NCI-H2171 treated with DMSO at 0.1 percent for 48 hours (cell line): ENCODE measurements around the gene COL25A1.
"Not testable (repeated sequence)": the region's sequence is repeated elsewhere in the genome, so short reads cannot be mapped to it uniquely, and the experiment has no call there.

Source experiments
- DNase-seq: peaks from one replicate; lab custom pipeline; 2025; lab: John Stamatoyannopoulos, UW

The COL25A1 gene

DNA sequence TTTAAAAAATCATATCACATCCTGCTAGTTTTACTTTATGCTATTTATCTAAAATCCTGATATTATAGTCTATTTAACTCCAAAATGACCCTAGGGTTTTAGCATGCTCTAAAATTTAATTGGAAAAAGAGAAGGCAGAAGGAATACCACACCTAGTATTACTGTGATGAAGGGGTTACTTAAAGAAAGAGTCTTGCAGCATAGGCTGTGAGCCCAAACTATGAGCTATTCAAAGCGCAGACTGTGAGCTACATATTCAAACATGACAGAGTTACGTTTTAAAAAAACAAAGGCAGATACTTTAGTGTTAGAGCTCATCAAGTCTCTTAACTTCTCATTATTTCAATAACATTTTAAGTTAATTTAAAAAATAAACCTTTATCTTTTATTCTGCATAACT, 291.9 kb downstream of the COL25A1 start:
- DNase-seq: no peak

DNA sequence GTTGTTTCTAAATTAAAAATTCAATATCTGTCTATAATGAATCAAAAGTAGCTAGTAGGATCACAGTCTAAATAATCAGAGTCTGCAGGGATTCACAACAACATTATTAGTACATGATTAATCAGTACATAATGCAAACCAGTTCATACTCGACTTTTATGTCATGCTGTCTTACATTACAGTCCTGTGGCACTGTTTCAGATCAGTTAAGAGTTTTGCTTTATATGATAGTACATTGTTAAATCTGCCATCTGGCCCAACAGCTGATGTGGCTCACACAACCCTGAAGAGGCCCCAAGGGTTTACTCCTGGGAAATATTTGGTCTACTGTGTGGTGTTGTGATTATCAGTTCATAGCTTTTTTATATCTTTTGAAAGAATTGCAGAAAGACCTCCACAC, 292.5 kb downstream of the COL25A1 start:
- peak; percentile 88 for DNase-seq

DNA sequence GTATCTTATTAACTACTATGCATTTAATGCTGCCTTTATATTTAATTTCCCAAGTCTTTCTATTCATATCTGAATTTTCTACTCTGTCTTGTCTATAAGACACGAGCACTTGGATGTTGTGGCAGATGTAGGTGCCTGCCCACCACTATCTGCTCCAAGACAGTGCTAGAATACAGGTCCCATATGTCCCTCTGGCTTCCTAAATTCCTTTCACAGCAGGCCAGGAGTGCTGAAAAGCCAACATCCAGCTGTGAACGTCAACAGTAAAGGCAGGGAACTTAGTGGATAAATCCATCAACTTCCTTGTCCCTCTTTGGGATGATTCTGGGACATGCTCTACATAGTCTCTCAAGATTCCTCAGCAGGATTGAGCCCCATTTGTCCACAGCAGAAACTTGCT, 294.5 kb downstream of the COL25A1 start:
- DNase-seq: no peak

DNA sequence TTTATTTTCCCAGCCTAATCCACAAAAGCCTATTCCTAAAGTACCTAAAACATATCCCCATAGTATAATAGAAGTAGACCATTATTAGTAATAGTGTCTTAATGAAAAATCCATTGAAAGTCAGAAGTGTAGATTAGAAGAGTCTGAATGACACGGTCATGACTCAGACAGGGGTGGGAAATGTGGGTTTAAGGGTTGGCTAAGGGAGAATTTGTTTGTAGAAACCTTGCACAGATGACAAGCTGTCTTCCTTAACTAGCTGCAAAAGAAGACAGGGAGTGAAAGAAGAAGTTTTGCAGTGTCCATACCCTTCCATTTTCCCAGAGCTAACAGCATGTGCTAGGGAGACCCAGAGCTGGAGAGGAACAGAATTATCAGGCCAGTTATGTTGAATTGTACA, 296.9 kb downstream of the COL25A1 start:
- no peak for DNase-seq

DNA sequence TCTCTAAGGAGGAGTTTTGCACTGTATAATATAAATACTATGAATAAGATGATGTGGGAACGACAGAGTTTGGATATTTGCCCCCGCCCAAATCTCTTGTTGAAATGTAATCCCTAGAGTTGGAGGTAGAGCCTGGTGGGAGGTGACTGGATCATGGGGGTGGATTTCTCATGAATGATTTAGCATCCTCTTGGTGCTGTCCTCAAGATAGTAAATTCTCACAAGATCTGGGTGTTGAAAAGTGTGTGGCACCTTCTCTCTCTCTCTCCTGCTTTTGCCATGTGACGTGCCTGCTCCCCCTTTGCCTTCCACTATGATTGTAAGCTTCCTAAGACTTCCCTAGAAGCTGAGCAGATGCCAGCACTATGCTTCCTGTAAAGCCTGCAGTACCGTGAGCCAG, 298.0 kb downstream of the COL25A1 start:
- DNase-seq: no peak

DNA sequence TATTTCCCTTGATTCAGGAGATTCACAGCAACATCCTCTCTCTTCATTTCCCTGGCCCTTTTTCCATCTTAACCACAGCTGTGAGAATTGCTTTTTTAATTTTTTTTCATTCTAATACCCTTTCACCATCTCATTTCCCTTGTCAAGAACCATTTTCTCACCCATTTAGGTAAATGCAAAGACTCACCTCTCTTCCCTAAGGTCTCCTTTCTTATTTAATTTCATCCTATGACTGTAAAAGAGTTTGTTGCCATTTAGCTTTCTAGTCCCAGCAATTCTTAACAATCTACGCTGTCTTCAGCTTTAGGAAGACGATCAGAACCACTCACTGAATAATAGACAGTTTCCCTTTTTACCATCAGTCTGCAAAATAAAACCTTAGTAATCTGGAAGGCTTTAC, 298.5 kb downstream of the COL25A1 start:
- no peak for DNase-seq

DNA sequence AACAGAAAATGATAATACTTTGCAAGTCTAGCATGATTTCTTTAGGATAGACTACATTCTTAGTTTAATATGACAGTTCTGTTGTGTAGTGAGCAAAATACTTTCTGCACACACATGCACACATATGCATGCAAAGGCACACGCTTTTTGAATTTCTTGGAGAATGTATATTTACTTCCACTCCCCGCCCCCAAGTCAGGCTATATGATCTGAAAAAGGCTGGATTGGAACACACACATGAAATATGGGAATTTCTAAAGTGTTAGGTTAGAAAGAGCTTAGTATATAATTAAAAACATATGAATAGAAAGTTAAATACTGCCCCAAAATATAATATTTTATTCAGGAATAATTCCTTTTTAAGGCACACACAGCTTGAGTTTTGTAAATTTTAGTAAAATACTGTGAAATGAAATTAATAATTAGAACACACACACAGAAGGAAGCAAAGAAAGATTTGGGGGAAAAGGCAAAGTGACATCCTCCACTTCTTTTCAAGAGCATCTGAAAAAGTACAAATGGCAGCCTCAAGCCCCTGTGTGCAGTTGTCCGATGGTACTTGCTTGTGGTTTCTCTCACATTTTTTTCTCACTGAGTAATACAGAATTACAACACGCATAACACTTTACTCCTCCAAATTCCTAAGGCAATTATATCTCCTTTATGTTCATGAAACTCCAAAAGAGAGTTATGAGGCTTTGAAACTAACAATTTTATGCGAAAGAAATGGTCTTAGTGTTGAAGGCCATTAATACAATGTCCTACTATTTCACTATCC, 310.7 kb downstream of the COL25A1 start:
- no peak for DNase-seq

DNA sequence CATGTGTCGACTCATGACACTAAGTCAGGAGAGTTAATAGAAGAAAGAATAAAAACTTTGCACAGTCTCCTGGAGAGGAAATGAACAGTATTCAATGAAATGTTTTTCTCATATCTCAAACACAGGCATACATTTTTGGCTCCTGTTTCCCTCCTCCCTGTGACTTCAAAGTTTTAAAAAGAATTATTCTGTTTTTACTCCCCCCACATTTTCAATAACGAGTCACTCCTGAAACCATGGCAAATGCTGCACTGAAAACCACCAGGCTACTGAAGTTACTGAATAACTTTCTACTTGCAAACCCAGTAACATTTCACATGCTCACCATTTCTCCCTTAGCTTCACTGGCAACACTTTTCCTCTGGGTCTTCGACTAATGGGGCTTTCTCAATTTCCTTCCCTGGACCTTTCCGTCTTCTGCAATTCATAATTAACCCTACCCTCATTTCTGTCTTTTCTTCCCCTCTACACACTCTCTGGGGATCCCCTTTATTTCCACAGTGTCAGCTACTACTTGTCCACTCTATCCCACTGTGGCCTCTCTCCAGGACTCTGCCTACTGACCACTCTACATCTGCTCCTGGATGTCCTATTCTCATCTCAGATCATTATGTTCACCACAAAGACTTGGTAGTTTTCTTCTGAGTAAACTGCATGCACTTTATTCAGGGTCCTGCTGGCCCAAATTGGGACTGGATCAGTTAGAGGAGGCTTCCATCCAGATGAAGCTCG, 313.8 kb downstream of the COL25A1 start:
- no peak for DNase-seq

DNA sequence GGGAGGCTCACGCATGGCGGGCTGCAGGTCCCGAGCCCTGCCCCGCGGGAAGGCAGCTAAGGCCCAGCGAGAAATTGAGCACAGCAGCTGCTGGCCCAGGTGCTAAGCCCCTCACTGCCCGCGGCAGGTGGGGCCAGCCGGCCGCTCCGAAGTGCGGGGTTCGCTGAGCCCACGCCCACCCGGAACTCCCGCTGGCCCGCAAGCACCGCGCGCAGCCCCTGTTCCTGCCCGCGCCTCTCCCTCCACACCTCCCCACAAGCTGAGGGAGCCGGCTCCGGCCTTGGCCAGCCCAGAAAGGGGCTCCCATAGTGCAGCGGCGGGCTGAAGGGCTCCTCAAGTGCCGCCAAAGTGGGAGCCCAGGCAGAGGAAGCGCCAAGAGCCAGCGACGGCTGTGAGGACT, 318.0 kb downstream of the COL25A1 start:
- DNase-seq: not testable (repeated sequence)

DNA sequence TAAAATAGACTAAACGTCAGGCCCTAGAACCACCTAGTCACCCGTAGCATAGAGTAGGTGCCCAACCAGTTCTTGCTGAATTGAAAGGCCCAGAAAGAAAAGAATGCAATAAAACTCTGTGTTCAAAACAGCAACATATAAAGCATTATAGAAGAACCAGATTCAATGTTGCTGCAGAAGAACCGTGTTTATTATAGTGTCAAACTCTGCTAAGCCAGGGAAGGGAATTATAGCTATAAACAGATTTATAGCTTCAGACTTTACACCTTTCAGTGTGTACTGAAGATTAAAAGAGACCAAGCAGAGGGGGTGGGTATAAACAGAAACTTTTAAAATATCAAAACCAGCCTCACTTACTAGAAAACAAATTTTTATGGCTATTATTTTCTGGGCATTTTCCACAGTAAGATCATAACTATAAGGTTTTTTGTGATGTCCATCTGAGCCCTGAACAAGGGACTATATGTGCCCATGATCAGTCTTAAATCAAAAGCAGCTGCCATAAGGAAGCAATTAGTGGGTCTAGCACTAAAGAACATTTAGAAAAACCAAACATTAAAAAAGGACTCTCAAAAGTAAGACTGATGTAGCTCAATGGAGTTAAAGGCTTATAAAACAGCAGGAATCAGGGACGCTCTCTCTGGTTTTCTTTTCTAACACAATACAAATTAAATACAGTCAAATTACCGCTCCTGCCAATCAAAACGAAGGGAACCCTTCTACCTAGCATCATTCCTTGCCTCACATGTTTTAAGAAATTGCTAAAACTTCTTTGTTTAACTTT, 319.9 kb downstream of the COL25A1 start:
- DNase-seq: no peak

DNA sequence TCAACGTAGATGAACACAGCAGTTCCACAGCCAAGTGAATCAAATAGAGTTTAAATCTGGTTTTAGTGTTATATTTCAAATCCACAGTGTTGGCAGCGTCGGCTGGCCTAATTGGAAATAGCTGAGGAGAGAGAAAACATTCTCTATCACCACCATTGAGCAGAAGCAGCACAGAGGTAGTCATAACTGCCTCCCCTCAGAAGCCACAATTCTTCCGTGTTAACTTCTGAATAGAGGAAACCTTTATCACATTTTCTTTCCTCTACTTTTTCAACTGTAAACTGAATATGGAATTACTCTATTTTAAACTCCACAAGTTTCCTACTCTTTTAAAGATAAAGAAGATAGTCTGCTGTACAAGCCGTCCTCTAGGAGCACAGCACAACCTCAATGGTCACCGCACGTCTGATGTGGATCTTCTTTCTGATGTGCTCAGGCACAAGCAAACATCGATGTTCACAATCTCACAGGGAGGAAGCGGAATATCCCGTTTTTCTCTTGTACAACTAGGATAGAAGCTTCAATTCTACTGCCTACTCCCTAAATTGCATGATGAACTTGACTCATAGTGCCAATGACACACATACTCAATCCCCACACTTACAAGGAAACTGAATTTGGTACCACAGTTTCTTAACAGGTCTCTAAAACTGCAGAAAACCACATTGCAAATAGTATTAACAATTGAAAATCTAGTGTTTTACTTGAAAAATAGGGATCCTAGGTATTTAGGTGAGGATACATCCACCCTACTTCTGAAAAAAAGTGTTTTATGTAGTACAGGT, 321.8 kb downstream of the COL25A1 start:
- no peak for DNase-seq

DNA sequence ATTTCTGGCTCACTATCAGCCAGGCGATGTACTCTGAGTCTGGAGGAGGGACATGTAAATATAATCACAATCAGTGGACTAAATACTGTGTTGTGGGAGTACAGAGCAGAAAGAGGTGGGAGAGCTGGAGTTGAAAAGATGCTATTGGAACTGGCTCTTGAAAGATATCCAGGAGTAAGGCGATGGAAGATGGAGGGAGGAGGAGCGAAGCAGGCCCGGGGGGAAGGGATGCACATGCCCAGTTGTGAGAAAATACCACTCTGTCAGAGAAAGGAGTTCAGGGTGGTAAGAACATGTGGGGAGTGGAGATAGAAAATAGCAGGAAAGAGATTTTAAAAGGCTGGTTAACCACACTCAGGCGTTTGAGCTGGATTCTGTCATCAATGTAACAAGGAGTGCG, 322.7 kb downstream of the COL25A1 start:
- no peak for DNase-seq

DNA sequence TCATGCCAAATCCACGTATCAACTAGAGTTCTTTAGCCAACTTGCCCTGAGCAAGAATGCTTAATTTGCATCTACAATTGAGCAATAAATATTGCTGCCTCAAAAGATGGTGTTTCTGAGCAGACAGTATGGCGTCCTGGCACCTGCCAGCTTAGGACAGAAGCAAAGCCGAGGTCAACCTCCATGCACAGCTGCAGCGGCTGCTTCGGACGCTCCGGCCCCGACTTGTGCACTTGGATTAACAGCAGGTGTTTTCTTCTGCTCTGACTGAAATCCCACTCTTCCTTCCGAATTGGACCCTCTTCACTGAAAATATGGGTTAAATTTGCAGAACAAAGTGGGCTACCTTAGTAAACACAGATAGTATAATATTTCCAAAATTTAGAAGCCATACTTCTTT, 324.4 kb downstream of the COL25A1 start:
- no peak for DNase-seq

DNA sequence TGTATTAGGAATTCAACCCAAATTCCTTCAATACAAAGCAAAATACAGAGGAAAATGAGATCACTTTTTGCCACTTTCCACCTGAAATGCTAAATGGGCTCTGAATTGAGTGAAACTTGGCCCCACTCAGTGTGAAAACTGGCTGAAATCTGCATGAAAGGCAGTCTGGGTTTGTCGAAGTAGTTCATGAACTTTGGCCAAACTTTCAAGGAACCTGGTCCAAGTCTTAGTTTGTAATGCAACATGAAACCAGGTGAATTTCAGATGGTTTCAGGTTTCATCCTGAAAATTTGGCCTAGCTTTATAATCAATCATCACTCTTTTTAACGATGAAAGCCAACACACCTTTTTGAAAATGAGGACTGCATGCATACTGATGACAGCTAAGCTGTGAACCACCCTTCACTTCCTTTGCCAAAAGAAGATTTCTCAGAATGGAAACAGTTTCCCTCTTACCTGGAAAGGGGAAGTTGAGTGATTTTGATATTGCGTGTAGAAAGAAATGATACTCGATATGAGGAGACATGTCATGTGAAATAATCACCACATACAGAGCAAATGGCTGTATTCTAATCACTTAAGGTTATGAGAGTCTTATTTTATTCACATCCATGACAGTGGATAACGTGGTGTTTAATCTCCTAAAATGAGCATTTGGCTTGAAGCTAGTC, 329.7 kb downstream of the COL25A1 start:
- DNase-seq: no peak

DNA sequence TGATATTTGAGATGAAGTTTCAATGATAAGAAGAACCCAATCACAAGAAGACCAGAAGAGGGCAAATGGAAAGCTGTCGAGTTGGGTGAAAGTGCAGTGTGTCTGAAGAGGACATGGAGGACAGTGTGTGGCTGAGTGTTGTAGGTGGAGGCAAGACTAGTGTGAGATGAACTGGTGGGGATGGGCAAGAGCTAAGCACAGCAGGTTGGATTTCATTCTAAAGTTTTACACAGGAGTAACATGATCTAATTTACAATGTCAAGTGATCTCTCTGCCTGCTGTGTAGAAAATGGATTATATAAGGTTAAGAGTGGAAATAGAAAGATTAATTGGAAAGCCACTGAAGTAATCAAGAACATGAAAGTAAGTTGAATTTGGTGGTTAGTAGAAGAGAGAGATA, 331.0 kb downstream of the COL25A1 start:
- DNase-seq: no peak

DNA sequence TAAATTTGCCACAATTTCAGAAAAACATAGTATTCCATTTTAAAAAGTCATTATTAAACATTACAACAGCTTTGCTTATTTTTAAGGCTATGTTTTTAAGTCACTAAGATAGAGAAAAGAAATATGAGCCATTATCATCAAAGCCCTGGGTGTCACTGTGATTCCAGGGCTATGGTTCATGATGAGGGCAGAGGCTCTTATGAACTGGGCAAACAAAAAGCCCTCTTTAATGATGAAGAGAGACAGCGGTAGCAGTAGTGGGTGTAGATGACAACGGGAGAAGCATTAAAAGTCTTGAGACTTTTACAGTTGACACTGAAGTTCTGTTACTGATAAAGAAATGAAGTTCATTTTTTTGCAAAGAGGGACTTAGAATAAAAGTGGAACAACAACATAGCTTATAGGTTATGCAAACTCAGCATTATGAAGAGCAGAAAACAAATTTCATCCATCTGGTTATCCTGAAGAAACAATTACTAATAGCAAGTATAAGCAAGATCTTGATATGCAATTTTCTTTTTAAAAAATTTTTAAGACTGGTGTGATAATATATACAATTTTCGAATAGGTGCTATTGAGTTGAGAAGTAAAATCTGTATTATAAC, 336.9 kb downstream of the COL25A1 start:
- DNase-seq: no peak

DNA sequence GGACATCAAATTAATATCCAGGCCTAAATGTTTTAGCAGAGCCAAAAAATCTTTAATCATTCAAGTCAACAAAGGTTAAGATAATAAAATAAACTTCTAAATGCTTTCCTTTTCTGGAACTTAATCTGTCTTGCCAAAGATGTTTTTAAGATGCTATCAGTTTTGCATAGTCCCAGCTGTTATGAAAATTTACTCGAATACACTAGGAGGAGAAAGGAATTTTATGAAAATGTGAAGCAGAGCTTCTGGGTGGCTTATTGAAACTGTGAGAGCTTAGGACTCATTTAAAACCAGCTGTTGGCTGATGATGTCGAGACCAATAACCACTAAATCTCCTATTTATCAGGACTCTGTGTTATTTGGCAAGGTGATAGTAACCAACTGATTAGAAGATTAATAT, 337.4 kb downstream of the COL25A1 start:
- no peak for DNase-seq

DNA sequence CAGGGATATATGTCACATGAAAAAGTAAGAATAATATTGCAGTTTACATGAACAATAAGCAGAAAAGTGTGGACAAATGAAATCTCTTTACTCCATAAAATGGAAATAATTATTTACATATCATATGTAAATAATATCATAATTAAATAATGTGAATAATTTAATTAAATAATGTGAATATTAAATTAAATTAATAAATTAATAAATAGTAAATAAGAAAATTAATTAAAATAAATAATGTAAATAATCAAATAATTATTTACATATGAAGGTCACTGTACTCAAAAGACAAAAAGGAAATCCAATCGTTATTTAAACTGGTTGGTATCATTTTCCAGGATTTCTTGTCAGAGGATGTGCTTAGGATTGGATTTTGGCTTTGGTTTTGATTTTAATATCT, 338.5 kb downstream of the COL25A1 start:
- no peak for DNase-seq

DNA sequence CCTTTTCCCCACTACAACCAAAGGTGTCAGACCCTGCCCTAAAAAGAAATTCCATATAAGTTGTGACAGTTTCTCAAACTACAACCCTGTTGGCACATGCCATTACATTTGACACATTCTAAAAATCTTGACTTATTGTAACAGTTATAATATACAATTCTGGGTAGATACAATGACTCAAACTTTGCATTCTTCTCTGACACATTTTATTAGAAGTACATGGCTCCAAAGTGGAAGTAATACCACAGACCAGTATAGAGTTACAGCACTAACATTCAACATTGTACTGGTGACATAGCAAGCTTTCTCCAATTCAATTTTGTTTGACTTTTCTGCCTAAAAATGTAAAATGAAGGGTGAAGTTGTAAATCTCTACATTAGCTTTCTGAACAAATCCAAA, 343.0 kb downstream of the COL25A1 start:
- no peak for DNase-seq

DNA sequence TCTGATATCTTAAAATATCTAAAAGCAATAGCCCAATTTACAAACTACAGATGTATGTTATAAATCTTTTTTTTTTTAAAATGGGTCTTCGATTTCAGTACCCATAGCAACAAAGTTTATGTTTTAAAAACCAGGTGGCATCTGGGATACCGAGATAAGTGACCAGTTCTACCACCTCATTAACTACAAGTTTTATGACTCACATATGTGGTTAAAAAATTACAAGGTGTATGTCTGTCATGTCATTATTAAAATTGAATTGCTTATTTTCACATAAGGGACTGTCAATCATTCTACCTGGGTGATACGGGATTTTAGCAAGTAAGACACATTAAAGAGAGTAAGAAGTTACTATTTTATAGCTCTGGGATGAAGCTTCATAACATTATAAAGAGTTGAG, 347.6 kb downstream of the COL25A1 start:
- no peak for DNase-seq

DNA sequence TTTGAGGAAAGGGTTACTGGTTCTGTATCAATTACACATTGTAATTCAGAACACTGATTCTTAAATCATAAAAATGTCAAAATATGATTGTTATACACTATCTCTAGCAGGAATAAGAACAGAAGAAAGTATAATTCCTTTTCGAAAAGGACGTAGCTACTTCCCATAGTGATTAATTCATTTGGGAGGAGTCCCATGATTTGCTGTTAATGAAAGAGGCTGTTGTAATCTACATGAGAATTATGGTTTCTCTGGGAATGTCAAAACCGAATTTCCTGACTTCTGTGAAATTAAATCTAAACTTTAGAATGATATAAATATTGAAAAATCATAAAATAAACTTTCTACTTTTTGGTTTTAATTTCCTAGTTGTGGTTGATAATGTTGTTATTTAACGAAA, 348.5 kb downstream of the COL25A1 start:
- DNase-seq: no peak
